DMS 273 treated with DMSO at 0.1 percent for 48 hours (cell line): ENCODE data around the gene AKNA.

Experiments used
- DNase-seq: peaks from one replicate; lab custom pipeline; 2025; lab: John Stamatoyannopoulos, UW

Gene AKNA

DNA sequence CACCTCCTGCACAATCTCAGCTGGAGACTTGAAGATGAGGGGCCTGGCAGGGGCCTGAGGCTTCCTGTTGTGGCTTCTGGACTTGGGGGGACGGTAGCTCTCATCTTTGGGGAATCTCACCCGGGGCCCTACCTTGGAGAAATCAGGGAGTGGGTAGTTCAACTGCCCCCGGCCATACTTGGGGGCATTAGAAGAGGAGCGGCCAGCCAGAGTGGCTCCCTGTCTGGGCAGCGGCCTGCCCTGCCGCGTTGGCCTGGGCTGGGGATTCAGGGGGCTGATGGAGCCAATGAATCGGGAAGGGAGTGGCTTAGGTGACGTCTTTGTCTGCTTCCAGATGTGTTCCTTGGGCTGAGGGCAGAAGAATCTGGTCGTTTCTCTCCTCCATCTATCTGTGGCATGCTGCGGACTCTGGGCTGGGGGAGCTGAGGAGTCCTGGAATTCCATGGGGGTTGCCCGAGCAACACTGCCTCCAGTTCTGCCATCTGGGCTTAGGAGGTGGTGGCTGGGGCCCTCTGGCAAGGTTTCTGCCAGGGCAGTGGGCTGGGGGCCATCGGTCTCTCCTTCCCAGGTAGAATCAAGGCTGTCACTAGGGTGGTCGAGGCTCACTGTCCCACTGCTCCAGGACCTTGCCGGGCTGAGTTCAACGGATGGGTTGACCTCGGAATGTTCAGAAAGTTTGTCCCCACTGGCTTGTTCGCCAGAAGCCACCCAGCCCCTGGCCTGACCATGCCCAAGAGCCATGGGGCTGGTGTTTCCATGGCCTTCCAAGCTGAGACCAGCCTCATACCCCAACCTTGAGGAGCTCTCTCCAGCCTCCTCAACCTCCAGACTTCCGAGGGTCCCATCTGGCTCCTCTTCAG, 11.0 kb downstream of the AKNA start:
- DNase-seq, result no peak

DNA sequence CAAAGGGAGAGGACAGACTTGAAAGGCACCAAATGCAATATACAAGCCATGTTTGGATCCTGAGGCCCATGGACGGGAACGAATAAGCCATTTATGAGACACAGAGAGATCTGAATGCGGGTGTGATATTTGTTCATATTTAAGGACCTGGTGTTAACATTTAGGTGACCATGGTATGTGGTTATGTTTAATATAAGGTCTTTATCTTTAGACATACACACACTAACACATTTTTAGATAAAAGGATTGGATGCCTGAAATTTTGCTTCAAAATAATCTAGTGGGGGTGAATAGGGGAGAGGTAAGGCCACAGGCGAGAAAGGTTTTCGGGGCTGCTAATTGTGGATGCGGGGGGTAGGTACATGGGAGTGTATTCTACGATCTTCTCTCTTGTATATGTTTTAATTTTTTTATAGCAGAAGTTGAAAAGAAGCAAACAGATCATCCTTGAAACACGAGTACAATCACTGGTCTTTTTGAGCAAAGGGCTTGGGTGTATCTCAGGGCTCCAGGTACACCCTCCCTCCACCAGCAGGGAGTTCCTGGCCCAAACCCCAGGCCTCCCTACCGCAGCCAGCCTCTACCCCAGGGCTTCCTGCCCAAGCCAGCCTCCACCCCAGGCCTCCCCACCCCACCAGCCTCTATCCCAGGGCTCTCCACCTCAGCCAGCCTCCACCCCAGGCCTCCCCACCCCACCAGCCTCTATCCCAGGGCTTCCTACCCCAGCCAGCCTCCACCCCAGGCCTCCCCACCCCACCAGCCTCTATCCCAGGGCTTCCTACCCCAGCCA, 12.2 kb downstream of the AKNA start:
- DNase-seq, result no peak

DNA sequence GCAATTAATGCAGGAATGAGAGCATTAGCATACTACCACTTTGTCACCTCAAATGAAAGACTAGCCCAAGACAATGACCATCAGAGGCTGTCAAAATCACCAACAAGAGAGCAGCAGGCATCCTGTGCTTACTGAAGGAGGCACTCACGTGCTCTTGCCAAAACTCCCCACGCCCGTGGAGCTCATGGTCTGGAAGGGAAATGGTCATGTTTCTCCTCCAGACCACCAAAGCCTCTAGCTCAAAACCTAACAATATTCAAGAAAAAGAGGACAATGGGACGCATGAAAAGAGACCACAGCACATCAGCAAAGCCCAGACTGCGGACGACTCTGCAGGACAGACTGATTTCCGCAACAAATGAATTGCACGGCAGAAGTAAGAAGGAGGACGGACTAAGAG, 12.8 kb downstream of the AKNA start:
- DNase-seq, result no peak

DNA sequence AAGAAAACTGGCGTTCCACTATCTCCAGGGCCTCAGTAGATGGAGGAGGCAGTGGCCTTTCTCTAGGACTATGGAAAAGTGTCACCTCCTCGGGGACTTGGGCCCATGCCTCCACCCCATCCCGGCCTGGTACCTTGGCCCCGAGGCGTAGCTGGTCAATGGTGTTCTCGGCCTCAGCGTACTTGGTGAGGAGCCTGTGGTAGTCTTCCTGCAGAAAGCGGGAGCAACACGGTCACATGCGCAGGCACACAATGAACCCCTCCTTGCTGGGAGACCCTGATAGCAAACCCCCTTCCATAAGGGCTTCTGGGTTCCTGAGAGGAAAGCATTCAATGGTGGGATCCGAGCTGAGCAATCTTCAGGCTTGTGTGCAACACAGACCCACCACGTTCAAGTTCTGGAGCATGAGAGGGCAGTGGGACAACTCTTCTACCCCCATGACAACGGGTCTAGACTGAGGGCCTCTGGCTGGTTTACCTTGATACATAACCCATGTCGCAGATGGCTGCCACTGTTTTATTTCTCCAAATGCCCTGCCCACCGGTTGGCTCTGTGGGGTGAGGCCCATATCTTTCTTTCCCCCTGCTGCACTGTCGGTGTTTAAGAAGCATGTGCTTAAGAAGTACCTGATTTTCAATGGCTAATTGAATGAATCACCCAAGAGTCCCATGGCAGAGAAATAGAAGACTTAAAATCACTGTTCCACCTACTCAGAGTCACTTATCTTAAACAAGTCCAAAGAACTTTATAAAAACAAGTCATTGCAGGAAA, 13.6 kb downstream of the AKNA start:
- no peak for DNase-seq

DNA sequence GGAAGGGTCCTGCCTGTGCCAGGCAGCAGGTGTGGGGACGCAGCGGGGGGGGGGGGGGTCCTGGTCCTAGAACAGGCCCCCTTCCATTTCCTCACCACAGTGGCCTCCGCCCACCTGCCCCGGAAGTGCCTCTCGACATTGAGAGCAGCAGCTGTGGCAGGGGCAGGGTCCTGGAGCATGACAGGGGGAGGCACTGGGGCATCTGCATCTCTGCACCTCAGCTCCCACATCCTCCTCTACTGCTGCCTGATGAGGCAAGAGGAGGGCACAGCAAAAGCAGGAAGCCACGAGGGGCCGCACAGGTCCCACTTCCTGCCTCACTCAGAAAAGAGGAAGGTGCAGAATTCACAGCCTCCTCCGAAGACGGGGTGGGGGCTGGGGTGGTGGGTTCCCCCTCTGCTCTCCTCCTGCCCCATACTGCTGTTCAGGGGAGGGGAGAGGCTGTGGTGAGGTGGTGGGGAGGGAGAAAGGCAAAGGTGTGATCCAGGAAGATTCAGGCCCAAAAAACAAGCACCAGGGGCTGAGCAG, 14.8 kb downstream of the AKNA start:
- DNase-seq, result no peak

DNA sequence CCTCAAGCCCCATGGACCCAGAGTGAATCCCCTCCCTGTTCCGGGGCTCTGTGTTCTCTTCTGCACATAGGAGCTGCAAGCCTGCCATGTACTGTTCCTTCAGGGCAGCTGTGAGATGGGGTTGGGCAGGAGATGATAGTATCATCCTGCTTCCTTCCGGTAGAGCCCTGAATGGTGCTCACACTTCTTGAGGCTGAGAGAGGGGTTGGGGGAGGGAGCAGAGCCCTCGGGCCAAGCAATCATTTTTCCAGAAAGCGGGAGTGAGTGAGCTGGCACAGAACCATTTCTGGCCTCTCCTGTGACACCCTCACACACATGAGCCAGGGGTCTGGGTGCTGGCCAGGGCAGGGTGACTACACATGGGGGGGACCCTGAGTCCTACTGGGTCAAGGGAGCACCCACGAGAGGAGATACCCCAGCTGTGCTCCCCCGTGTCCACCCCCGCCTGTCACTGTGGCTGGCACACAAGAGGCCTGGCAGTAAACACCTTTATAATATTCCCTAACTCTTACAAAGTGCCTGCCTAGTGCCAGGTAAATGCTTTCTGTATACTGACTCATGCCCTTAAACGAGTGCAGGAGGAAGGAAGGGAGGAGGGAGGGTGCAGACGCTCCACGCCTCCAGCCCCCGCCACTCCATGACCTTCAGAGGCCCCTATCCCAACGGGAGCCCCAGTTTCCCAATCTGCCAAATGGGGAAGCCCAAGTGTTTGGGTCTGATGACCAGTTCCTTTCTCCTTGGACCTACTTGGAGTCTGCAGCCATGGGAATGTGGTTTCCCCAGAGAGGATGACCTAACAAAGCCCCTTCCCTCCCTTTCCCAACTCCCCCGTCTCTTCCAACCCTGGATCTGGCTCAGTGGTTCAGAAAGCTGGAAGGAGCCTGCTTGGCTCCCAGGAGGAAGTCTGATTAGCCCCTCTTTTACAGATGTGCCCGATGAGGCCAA, 15.5 kb downstream of the AKNA start:
- DNase-seq, result no peak

DNA sequence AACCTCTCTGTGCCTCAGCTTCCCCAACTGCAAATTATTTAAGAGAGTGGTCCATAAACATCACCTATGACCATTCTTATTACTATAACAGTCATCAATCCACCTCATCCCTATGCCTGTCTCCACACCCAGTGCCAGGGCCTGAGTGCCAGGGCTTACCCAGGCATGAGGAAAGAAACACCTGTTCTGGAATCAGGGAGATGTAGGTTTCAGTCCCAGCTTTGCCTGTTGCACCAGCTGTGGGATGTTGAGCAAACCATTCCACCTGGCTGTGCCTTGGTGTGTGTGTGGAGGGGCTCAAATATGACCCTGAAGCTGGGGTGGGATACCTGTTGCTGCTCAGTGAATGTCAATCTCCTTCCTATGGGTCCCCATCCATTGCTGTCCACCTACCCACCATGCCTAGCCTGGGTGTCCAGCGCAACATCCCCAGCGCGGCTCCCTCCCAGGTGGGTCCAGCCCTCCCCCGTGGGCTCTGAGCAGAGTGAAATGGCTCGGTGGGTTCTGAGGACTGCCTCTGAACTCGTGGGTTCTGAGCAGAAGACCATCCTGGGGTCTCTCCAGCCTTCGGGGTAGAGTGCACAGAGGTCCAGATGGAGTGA, 16.3 kb downstream of the AKNA start:
- DNase-seq, result no peak

DNA sequence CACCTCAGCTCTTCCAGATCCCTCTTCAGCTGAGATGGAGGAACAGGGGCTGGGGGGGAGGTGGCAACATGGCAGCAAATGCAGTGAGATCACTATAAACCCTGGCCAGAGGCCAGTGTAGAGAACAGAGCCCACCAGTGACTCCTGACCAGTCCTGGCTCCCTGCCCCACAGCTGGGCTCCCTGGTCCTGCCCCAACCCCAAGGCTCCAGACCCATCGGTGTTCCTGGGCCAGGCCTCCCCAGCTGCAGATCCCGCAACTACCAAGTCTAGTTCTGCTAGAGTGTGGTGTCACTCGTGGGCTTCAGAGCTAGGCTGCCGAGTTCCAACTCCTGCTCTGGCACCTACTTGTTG, 16.8 kb downstream of the AKNA start:
- no peak for DNase-seq

DNA sequence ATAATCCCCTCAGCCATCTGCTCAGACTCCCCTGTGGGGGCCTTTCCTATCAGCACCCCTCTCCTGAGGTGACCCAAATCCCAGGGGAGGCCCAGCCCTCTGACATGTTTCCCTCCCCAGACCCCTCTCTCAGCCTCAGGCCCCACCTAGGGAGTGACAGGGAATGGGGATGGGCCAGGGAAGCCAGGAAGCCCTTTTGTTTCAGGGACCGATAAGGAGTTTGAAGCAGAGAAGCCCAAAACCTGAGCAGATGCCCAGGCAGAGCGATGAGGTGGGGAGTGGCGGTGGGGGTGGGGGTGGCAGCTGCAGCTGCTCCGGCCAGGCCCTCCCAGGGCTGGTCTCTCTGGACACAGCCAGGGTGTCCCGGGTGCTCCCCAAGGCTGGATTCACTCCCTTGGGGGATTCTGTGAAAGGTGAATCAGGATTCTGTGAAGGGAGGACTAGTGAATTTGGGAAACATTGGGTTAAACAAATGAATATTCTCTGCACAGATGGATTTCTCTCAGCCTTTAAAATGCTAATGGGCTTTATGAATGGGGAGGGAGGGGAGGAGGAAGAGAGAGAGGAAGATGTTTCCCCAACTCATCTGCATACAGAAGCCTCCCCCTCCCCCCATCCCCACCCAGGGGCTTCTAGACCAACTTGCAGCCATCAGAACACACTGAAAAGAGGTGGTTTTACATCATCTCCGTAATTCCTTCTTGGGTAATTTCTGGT, 17.4 kb downstream of the AKNA start:
- peak; percentile 54 for DNase-seq

DNA sequence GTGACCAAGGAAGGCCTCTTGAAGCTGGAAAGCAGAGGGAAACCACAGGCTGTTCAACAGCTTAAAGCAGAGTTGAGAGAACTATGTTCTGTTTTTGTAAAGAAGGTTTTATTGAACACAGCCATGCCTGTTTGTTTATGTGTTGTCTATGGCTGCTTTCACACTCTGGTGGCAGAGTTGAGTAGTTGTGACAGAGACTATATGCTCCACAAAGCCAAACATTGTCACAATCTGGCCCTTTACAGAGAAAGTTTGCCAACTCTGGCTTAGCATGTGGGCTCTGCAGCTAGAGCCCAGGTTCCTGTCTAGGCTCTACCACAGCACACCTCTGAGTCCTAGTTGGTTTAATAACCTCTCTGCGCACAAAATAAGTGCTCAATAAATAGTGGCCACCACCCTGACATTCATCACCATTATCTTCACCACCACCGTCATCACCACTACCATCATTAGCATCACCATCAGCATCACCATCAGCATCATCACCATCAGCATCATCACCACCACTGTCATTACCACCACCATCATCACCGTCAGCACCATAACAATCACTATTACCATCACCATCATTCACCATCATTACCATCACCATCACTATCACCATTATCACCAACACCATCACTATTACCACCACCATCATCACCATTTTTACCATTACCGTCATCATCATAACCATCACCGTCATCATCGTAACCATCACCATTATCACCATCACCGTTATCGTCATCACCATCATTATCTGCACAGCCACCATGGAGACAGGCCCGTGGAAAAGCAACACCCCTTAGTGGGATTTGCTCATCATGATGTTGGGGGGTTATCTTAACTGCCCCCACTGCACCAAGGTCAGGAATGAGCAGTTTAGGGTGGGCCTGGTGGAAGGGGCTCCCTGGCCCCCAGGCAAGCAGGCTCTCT, 18.3 kb downstream of the AKNA start:
- no peak for DNase-seq

DNA sequence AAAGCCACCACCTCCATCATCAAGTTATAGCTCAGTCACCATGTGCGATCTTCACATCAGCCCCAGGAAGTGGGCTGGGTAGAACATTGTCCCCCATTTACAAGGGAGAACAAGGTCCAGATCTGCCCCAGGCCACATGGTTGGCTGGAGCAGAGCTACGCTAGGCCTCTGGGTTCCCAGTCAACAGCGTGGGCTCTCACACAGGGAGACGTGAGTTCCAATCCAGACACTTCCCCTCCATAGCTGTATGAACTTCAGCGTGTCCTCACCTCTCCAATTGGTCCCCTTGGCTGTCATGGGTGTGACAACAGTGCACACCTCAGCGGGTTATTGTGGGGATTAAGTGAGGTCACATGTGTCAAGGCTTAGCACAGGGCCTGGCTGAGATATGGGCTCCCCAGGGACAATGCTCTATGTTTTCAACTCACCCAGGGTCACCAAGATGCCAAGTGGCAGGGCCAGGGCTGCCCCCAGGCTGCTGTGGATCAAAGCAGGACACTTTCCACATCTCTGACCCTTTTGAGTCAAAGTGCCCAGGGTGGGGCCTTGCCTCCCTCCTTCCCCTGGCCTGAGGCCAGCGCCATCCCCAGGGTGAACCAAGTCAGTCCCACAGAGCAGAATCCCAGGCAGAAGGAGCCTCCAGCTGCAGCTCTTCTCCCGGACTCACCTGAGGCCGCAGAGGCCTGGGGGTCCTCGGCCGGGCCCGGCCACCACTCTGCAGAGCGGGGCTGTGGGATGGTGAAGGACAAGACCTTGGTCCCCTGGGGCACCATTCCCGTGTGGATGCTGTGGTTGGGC, 19.8 kb downstream of the AKNA start:
- DNase-seq, result no peak

DNA sequence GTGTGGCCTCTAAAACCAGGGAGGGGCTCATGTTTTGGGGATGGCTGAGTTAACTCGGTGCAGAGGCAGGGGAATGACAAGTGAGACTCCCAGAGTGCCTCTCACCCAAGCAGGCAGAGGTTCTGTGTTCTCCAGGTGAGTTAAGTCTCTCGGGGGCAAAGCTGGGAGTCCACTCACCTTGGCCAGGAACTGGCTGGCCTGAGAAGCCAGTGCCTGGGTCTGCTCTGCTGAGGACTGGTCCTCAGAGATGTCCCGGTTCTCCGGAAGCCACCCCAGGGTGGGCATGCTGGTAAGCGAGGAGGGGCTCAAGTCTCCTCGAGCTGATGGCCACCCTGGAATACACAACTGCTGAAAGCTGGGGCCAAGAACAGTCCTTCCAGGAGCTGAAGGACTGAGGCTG, 20.4 kb downstream of the AKNA start:
- no peak for DNase-seq

DNA sequence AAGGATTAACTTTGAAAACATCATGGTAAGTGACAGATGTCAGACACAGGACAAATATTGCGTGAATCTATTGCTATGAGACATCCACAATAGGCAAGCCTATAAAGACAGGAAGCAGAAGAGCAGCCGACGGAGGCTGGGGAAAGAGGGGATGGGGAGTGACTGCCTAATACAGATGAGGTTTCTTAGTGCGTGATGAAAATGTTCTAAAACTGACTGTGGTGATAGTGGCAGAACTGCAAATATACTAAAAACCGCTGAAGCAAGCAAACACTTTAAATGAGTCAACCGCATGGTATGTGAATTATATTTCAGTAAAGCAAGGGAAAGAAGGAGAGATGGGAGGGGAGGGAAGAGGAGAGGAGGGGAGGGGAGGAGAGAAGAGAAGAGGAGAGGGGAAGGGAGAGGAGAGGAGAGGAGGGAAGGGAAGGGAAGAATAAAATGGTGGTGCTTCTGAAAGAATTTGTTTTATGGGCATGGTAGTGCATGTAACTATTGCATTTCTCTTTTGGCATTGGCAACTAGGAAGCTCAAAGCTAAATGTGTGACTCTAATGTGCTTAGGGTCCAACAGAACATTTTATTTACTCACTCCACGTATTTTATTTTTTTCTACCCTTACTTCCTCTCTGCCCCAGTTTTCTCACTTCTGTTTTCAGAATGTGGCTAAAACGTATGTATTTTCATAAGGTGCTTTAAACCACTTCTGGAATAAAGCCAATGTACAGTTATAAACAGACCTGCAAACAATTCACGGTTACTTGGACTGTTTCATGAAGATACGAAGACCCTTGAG, 21.3 kb downstream of the AKNA start:
- no peak for DNase-seq

DNA sequence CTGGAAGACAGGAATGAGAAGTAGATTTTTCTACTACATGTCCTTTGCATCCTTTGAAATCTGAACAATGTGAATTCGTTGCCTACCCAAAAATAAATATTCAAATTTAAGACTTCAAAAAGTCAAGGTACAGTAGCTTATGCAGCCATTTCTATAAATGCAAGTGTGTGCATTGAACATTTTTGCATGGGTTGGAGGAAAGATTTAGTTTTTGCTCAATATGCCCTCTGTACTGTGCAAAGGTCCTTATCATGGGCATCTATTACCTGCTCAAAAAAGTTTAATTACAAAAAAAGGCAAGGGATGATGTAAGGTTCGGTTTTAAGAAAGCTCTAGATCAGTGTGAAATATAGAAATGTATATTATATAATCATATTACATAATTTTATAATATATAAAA, 22.6 kb downstream of the AKNA start:
- no peak for DNase-seq

DNA sequence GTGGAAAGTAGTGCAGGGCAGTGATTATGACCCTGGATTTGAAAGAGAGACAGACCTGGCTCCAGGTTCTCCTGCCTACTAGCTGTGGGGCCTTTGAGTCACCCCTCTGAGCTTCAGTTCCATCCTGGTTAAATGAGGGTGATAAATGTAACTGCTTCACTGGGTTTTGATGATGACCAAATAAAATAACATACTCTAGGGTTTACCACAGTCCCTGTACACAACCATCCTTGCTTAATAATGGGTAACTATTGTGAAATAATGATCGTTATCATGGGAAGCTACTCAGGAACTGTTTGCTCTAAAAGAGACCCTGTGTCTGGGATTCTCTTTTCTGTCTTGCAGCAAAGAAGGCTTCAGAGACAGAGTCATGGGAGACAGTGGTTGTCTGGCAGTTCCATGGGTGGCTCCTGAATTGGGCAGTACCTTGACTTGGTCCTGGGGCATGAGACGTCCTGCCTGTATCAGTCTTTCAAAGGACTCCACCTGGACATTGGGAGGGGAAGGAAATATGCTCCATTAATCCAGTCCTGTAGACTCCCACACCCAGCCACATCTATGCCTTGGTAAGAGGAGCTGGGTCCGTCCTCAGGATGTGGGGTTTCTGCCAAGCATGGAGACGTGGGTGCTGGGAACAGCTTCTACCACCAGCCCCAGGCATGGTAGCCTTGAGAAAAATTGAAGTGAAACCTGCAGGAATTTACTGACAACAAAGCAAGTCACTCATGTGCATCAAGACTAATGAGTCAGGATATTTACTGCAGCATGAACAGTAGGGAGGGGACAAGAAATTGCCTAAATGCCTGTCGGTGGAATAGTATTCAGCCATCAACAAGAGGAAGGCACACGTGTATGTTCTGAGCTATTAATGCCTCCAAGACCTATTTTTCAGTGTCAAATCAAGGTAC, 23.4 kb downstream of the AKNA start:
- DNase-seq, result no peak

DNA sequence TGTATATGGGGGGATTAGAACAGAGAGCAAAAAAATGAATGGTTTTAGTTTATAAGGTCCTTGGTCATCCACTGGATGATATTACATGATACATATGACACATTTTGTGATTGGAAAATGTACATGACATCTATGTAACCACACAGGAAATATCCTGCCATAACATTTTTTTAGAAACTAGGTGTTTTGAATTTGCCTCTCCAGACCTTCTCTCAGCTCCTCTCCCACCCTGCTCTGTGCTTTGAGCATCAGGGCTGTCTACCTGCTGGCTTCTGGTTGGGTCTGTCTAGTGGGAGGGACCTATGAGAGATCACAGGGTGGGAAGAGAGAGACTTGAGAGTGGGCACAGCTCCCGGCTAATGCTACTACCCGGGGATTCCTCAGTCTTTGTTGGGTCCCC, 24.4 kb downstream of the AKNA start:
- no peak for DNase-seq
